Dermis blood vessel endothelial cell (primary cell): ENCODE measurements around the gene PPP2R5C. TPM values are rescaled to one million over a fixed set of nuclear protein-coding genes. Genes with fewer than 3 reads are reported as not detected.
A peak's percentile ranks its signal among the peaks of the same experiment; 100 is the strongest.

Experiments
- DNase-seq: peaks from one replicate; pipeline ENCODE4 v3.0.0; 2010
- total RNA-seq: library from RNA; depleted of rRNA; stranded (reverse); fragments of >200 nt; gene quantifications from 2 replicates; pipeline ENCODE4 v1.2.3, GENCODE V29; 2014

Gene PPP2R5C
- total RNA-seq, 1 donor from 2014 or later: 80.8 TPM

- no peak for DNase-seq
These were observed 5.8 kb upstream of the PPP2R5C start for GRCh38 chr14:101755591-101756324.

- no peak for DNase-seq
These were observed 4.3 kb upstream of the PPP2R5C start for GRCh38 chr14:101757064-101757838.

GRCh38 chr14:101757839-101758211 is 3.7 kb upstream of the PPP2R5C start:
- DNase-seq: no peak

- no peak for DNase-seq
These were observed 2.5 kb upstream of the PPP2R5C start for GRCh38 chr14:101758913-101759593.

- peak; percentile 99 for DNase-seq
These were observed 1.1 kb upstream of the PPP2R5C start for GRCh38 chr14:101760138-101761011.

- peak; percentile 15 for DNase-seq
These were observed 496 bp downstream of the PPP2R5C start for GRCh38 chr14:101761881-101762529.

- no peak for DNase-seq
These were observed 1.1 kb downstream of the PPP2R5C start for GRCh38 chr14:101762530-101763101.

- DNase-seq: no peak
These were observed 2.6 kb downstream of the PPP2R5C start for GRCh38 chr14:101763941-101764709.

GRCh38 chr14:101767618-101768362 is 6.3 kb downstream of the PPP2R5C start:
- DNase-seq: no peak

GRCh38 chr14:101770183-101770582 is 8.7 kb downstream of the PPP2R5C start:
- no peak for DNase-seq

- DNase-seq: no peak
These were observed 11.3 kb downstream of the PPP2R5C start for GRCh38 chr14:101772770-101773169.

GRCh38 chr14:101773378-101773777 is 11.9 kb downstream of the PPP2R5C start:
- no peak for DNase-seq

GRCh38 chr14:101774006-101774795 is 12.7 kb downstream of the PPP2R5C start:
- no peak for DNase-seq

- no peak for DNase-seq
These were observed 13.3 kb downstream of the PPP2R5C start for GRCh38 chr14:101774814-101775213.

GRCh38 chr14:101775826-101776225 is 14.3 kb downstream of the PPP2R5C start:
- DNase-seq: no peak

GRCh38 chr14:101776344-101776743 is 14.8 kb downstream of the PPP2R5C start:
- DNase-seq: no peak

- no peak for DNase-seq
These were observed 18.9 kb downstream of the PPP2R5C start for GRCh38 chr14:101780390-101780789.

GRCh38 chr14:101780887-101781239 is 19.4 kb downstream of the PPP2R5C start:
- no peak for DNase-seq
